GM19438 (cell line): ENCODE data around the gene RPS6KB2.
"Not testable (repeated sequence)": the region's sequence is repeated elsewhere in the genome, so short reads cannot be mapped to it uniquely, and the experiment has no call there.

Source experiments
- ATAC-seq: cut with Tn5 transposase; IDR thresholded peaks from one replicate; pipeline ENCODE4 v1.9.1; 2021; ENCODE audit warnings: low read depth; ENCODE audit not compliant: unreplicated experiment

Gene RPS6KB2

GRCh38 chr11:67427364-67427859, 882 bp upstream of the RPS6KB2 start:
- ATAC-seq, result not testable (repeated sequence)

- ATAC-seq, result no peak
Measured at GRCh38 chr11:67429038-67429668, 859 bp downstream of the RPS6KB2 start.

- ATAC-seq, result no peak
Measured at GRCh38 chr11:67429722-67430121, 1.4 kb downstream of the RPS6KB2 start.

- ATAC-seq, result no peak
Measured at GRCh38 chr11:67431346-67432249, 3.3 kb downstream of the RPS6KB2 start.

- no peak for ATAC-seq
Measured at GRCh38 chr11:67432655-67433349, 4.5 kb downstream of the RPS6KB2 start.

GRCh38 chr11:67433536-67434394, 5.5 kb downstream of the RPS6KB2 start:
- no peak for ATAC-seq

- ATAC-seq, result no peak
Measured at GRCh38 chr11:67434395-67434881, 6.1 kb downstream of the RPS6KB2 start.

- no peak for ATAC-seq
Measured at GRCh38 chr11:67435031-67435726, 6.9 kb downstream of the RPS6KB2 start.

GRCh38 chr11:67435727-67436458, 7.6 kb downstream of the RPS6KB2 start:
- ATAC-seq, result no peak

GRCh38 chr11:67436459-67437081, 8.3 kb downstream of the RPS6KB2 start:
- peak; percentile 41 for ATAC-seq

- ATAC-seq, result no peak
Measured at GRCh38 chr11:67437082-67437808, 9.0 kb downstream of the RPS6KB2 start, which contains the start of gene PTPRCAP. PTPRCAP (minus strand) TSS chr11:67437682; CDS start chr11:67437619, 63 bp downstream.

- no peak for ATAC-seq
Measured at GRCh38 chr11:67437809-67438157, 9.5 kb downstream of the RPS6KB2 start.

GRCh38 chr11:67438158-67438902, 10.0 kb downstream of the RPS6KB2 start:
- ATAC-seq, result no peak

GRCh38 chr11:67439321-67440228, 11.3 kb downstream of the RPS6KB2 start:
- no peak for ATAC-seq

GRCh38 chr11:67440229-67441097, 12.2 kb downstream of the RPS6KB2 start:
- ATAC-seq, result no peak
